Measurements from ENCODE around the gene FRY. TPM values are rescaled to one million over a fixed set of nuclear protein-coding genes. Genes with fewer than 3 reads are reported as not detected.
A peak's percentile ranks its signal among the peaks of the same experiment; 100 is the strongest.

FRY gene
- total RNA-seq, 1 donor from 2014 or later, result 0.52 TPM

- TF ChIP-seq CTCF (conservative IDR thresholded peaks at IDR 0.05; ENCODE audit: low read depth, low read length), result no peak
- no peak for DNase-seq (ENCODE audit: low read depth)
- no peak overlapping the region for H3K4me3 ChIP-seq (ENCODE audit: low read depth, low read length)
Measured at GRCh38 chr13:32256243-32256642, 224.7 kb downstream of the FRY start.

GRCh38 chr13:32257649-32258048, 226.1 kb downstream of the FRY start:
- H3K4me3 ChIP-seq (ENCODE audit: low read depth, low read length), result no peak overlapping the region
- no peak for TF ChIP-seq CTCF (conservative IDR thresholded peaks at IDR 0.05; ENCODE audit: low read depth, low read length)
- no peak for DNase-seq (ENCODE audit: low read depth)

GRCh38 chr13:32259116-32259515, 227.5 kb downstream of the FRY start:
- H3K4me3 ChIP-seq (ENCODE audit: low read depth, low read length), result no peak overlapping the region
- TF ChIP-seq CTCF (conservative IDR thresholded peaks at IDR 0.05; ENCODE audit: low read depth, low read length), result peak; percentile 28
- no peak for DNase-seq (ENCODE audit: low read depth)

- no peak for TF ChIP-seq CTCF (conservative IDR thresholded peaks at IDR 0.05; ENCODE audit: low read depth, low read length)
- H3K4me3 ChIP-seq (ENCODE audit: low read depth, low read length), result no peak overlapping the region
- no peak for DNase-seq (ENCODE audit: low read depth)
Measured at GRCh38 chr13:32261567-32261966, 230.0 kb downstream of the FRY start.

- no peak for DNase-seq (ENCODE audit: low read depth)
Measured at GRCh38 chr13:32262165-32262564, 230.6 kb downstream of the FRY start.

GRCh38 chr13:32262619-32263018, 231.0 kb downstream of the FRY start:
- TF ChIP-seq CTCF (conservative IDR thresholded peaks at IDR 0.05; ENCODE audit: low read depth, low read length), result no peak
- H3K4me3 ChIP-seq (ENCODE audit: low read depth, low read length), result no peak overlapping the region
- no peak for DNase-seq (ENCODE audit: low read depth)

More at GRCh38 chr13:32262165-32262564, 230.6 kb downstream of the FRY start:
- TF ChIP-seq CTCF (conservative IDR thresholded peaks at IDR 0.05; ENCODE audit: low read depth, low read length), result no peak
- H3K4me3 ChIP-seq (ENCODE audit: low read depth, low read length), result no peak overlapping the region

GRCh38 chr13:32264407-32264806, 232.8 kb downstream of the FRY start:
- no peak for DNase-seq (ENCODE audit: low read depth)
- no peak for TF ChIP-seq CTCF (conservative IDR thresholded peaks at IDR 0.05; ENCODE audit: low read depth, low read length)
- H3K4me3 ChIP-seq (ENCODE audit: low read depth, low read length), result no peak overlapping the region

All from epithelial cell of proximal tubule (primary cell).